AG09309 (cell line): ENCODE measurements around the gene POLE2.
"Not testable (repeated sequence)": the region's sequence is repeated elsewhere in the genome, so short reads cannot be mapped to it uniquely, and the experiment has no call there.

Experiments used
- DNase-seq: peaks from one replicate; pipeline ENCODE4 v3.0.0-alpha.2; 2010; ENCODE audit warnings: low read depth
- H3K4me3 ChIP-seq: 2 replicates; pipeline ENCODE4 v1.5.1; 2011; ENCODE audit warnings: mild to moderate bottlenecking, low read depth, low read length, moderate library complexity; ENCODE audit not compliant: control insufficient read depth
- TF ChIP-seq, protein P1 (sequence below): IDR thresholded peaks from 2 replicates; pipeline ENCODE4 v1.5.1; 2011; ENCODE audit warnings: mild to moderate bottlenecking, low read depth, low read length, inconsistent platforms; ENCODE audit not compliant: insufficient read depth, control insufficient read depth; ENCODE audit errors: missing control alignments

POLE2 gene

DNA sequence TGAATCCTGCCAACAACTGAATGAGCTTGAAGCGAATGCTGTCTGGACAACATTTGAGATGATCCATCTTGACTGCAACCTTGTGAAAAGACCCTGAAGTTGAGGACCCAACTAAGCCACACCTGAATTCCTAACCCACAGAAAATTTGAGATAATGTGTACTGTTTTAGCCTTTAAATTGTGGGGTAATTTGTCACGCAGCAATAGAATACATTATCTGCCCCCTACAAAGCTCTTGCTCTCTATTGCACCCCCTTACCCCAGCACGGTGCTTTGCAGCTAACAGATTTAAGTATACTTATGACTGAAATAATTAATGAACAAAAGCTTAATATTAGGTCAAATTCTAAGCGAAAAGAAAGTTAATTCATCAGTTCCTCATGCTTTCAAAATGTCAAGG lies 1.6 kb downstream of the POLE2 start:
- TF ChIP-seq, protein P1, sequence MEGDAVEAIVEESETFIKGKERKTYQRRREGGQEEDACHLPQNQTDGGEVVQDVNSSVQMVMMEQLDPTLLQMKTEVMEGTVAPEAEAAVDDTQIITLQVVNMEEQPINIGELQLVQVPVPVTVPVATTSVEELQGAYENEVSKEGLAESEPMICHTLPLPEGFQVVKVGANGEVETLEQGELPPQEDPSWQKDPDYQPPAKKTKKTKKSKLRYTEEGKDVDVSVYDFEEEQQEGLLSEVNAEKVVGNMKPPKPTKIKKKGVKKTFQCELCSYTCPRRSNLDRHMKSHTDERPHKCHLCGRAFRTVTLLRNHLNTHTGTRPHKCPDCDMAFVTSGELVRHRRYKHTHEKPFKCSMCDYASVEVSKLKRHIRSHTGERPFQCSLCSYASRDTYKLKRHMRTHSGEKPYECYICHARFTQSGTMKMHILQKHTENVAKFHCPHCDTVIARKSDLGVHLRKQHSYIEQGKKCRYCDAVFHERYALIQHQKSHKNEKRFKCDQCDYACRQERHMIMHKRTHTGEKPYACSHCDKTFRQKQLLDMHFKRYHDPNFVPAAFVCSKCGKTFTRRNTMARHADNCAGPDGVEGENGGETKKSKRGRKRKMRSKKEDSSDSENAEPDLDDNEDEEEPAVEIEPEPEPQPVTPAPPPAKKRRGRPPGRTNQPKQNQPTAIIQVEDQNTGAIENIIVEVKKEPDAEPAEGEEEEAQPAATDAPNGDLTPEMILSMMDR: no peak
- no peak overlapping the region for H3K4me3 ChIP-seq
- no peak for DNase-seq

- no peak overlapping the region for H3K4me3 ChIP-seq
- TF ChIP-seq, protein P1: no peak
- DNase-seq: no peak
Measured at GRCh38 chr14:49679271-49679670, 8.7 kb downstream of the POLE2 start.

GRCh38 chr14:49677643-49678042 lies 10.4 kb downstream of the POLE2 start:
- H3K4me3 ChIP-seq: no peak overlapping the region
- TF ChIP-seq, protein P1: peak; percentile 20
- DNase-seq: no peak

GRCh38 chr14:49673586-49673985 lies 14.4 kb downstream of the POLE2 start:
- DNase-seq: no peak
- no peak overlapping the region for H3K4me3 ChIP-seq
- TF ChIP-seq, protein P1: no peak

- no peak for DNase-seq
- no peak overlapping the region for H3K4me3 ChIP-seq
- TF ChIP-seq, protein P1: no peak
Measured at GRCh38 chr14:49670475-49670874, 17.5 kb downstream of the POLE2 start.

DNA sequence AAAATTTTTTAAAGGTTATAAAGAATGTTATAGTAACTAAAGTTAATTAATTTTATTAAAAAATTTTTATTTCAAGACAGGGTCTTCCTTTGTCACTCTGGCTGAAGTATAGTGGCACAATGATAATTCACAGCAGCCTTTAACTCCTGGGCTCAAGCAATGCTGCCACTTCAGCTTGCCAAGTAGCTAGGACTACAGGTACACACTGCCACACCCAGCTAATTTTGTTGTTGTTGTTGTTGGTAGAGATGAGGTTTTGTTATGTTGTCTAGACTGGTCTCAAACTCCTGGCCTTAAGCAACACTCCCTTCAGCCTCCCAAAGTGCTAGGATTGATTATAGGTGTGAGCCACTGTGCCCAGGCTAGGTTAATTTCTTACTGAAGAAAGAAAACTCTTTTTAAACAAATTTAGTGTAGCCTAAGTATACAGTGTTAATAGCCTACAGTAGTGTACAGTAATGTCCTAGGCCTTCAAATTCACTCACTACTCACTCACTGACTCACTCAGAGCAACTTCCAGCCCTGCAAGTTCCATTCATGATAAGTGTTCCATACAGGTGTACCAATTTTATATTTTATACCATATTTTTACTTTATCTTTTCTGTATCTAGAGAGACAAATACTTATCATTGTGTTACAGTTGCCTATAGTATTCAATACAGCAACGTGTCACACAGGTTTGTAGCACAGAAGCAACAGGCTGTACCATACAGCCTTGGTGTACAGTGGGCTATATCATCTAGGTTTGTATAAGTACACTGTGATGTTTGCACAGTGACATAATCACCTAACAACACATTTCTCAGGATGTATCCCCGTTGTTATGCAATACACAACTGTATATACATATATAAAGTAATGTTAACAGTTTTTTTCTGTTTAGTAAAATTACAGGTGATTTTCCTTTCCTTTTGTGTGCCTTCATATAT lies 28.2 kb downstream of the POLE2 start:
- DNase-seq: no peak
- TF ChIP-seq, protein P1: no peak
- no peak overlapping the region for H3K4me3 ChIP-seq

DNA sequence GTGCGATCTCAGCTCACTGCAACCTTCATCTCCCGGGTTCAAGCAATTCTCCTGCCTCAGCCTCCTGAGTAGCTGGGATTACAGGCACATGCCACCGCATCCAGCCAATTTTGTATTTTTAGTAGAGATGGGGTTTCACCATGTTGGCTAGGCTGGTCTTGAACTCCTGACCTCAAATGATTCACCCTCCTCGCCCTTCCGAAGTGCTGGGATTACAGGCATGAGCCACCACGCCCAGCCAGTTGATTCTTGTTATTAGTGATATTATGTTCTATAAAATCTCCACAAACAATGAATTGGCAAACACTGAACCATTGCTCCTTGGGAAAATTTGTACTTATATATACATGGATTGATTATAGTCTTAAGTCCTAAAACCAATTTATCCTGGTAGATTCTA lies 30.5 kb downstream of the POLE2 start:
- H3K4me3 ChIP-seq, DNase-seq: not testable (repeated sequence)
